Esophagus squamous epithelium (tissue), 4 donors: Measurements from ENCODE around the gene ACACA.

Source experiments
- CTCF ChIP-seq, 6 experiments: fragments of 450-650 bp in 4 of 6; fragments of 200-600 bp in 2 of 6; sonication (generic) in 2 of 6; IDR thresholded peaks; one replicate each; pipeline ENCODE4 v1.5.1; 2016 to 2019; ENCODE audit warnings: antibody characterized with exemption in 6 of 6, mild to moderate bottlenecking in 4 of 6, moderate library complexity in 4 of 6
- POLR2A ChIP-seq, 4 donors: fragments of 450-650 bp; IDR thresholded peaks; one replicate each; pipeline ENCODE4 v1.6.1; 2017; ENCODE audit warnings: antibody characterized with exemption in 4 of 4, mild to moderate bottlenecking in 4 of 4, moderate library complexity in 3 of 4

GRCh38 chr17:37086948-37087347 is 319.7 kb downstream of the ACACA start:
- TF ChIP-seq CTCF (IDR thresholded peaks at IDR 0.05) (no peak), POLR2A (IDR thresholded peaks at IDR 0.05) (no peak)
